Stimulated activated CD4-positive, alpha-beta T cell treated with anti-CD3 and anti-CD28 coated beads, TNF-alpha, amount 100 ng/mL, for 24 hours (primary cell): ENCODE results near the gene PHLDA2.
A peak's percentile ranks its signal among the peaks of the same experiment; 100 is the strongest.
"Not testable (repeated sequence)": the region's sequence is repeated elsewhere in the genome, so short reads cannot be mapped to it uniquely, and the experiment has no call there.

Source experiments
- DNase-seq, 3 experiments: peaks; one replicate each; pipeline ENCODE4 v3.0.0-alpha.2; 2020; ENCODE audit warnings: low read depth in 3 of 3

Gene PHLDA2

GRCh38 chr11:2945031-2945756 is 16.0 kb upstream of the PHLDA2 start:
- DNase-seq, result peak in 1 of 3 experiments; percentile 55

DNA sequence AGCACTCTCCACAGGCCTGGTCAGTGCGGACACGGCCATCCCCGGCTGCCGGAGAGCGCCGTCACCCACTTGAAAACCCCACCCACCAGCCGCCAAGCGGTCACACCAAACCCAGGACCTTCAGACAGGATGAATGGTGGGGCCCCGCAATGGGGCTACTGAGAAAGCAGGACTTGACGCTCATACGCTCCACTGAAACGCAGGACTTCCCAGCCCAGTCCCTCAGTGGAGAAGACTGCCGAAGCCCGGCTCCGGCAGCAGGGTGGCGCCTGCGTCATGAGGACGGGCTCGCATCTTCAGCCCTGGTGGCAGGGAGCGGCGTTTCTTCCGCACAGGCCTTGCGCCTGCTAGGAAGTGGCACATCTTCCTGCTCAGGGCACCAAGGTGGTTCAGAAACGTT is 15.3 kb upstream of the PHLDA2 start:
- DNase-seq, result no peak

DNA sequence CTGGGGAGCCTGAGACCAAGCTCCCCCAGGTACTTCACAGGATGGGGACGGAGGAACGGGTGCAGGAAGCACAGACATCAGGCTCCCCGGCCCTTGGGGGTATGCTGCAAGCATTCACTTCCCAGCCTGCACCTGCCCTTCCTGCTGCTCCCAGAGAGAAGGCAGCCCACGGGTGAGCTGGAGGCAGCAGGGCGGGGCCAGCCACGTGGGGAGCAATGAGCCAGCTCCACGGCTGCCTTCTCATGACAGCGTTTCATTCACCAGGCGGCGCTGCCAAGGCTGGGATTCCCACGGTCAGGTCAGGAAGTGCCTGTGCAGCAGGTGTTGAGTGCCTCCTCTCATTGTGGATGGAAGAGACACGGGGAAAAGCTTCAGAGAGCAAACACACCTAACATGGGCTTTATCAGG is 14.5 kb upstream of the PHLDA2 start:
- no peak for DNase-seq

DNA sequence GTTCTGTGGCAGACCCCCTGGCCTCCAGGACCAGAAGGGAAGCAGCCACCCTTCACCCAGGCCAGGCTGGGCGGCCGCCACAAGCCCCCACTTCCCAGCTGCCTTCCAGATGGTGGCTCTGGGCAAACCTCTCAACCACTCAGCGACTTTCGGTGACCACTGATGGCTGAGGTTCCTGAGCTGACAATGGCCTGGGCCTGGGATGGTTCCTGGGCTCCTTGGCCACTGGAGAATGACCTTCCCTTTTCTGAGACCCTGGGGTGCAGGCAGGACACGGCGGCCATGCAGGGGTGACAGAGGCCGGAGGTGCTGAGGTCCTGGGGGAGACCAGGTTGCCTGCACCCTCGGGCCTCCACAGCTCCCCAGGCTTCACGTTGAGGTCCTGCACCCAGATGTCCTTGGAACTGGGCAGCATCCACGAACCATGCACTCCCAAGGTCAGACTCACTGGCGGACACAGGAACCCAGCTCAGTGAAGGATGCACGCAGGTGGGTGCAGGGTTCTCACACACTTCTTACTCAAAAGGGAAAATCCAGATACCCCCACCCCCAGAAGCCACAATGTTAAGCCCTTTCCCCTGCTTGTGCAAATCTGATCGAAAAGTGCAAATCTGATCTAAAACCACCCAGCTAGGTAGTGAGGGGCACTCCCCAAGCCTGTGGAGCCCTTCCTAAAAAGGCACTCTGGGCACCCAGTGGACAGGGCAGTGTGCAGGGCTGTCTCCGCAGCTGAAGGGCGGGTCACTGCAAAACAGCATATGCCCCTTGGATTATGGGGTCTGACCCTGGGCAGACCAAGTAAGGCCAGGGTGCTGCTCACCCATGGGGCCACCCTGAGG is 13.9 kb upstream of the PHLDA2 start:
- no peak for DNase-seq

GRCh38 chr11:2942447-2942846 is 13.2 kb upstream of the PHLDA2 start:
- no peak for DNase-seq

DNA sequence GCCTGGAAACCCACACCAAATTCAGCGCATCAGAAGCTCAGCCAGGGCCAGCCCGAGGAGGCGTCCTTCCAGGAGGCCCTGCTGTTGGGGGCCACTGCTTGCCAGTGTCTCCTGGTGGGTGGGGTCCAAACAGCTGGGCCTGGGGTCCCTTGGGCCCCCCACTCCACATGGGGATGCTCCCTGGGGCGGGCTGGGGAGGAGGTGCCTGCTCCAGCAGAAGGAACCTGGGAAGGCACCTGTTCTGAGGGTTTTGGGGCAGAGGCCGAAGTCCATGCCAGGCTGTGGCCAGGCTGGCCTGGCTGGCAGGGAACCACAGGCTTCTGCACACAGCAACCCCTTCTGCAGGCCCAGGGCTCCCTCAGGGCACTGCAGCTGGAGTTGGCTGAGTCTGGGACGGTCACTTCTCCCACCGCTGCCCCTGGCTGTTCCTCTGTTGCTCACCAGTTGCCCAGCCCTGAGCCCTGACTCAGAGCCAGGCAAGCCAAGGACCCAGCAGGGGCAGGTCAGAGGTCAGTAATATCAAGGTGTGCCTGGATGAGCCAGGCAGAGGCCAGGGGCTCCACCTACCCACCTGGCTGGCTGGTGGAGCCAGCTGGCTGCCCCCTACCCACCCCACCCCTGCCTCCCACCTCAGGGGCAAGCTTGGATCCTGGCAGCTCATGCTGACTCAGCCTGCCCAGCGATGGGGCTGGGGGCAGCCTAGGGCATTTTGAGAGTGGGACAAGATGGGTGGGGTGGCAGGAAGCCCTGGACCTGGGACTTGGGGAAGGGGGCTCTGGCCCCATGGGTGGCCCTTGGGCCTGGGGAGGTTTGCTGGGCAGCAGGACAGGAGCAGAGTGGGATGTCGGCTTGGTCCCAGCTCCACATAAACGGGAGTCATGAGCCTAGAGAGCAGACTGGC is 12.0 kb upstream of the PHLDA2 start:
- DNase-seq, result no peak

GRCh38 chr11:2940147-2940920 is 11.1 kb upstream of the PHLDA2 start:
- DNase-seq, result peak in 1 of 3 experiments; percentile 43

DNA sequence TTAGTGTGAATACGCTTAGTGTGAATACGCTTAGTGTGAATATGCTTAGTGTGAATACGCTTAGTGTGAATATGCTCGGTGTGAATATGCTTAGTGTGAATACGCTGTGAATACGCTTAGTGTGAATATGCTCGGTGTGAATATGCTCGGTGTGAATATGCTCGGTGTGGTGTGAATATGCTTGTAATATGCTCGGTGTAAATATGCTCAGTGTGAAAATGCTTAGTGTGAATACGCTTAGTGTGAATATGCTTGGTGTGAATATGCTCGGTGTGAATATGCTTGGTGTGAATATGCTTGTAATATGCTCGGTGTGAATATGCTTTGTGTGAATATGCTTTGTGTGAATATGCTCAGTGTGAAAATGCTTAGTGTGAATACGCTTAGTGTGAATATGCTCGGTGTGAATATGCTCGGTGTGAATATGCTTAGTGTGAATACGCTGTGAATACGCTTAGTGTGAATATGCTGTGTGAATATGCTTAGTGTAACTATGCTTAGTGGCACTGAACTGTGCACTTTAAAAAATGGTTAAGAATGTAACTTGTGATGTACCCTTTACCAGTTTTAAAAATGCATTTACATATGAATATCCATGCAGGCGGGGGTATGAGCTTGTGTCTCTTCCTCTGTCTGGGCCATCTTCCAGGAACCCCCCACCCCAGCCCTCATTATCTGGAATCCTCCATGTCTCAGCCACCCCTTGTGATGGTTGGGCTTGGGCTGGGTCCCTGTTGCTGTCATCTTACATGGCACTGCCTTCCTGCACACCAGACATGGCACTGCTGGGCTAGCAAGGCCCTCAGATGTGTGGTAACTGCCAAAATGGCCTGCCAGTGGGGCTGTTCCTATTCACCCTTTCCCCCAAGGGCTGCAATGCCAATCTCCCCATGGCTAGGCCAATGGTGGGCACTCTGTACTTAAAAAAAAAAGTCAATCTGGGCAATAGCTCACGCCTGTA is 9.5 kb upstream of the PHLDA2 start:
- not testable (repeated sequence) for DNase-seq

GRCh38 chr11:2937641-2938457 is 8.6 kb upstream of the PHLDA2 start:
- not testable (repeated sequence) for DNase-seq

GRCh38 chr11:2934611-2935239 is 5.5 kb upstream of the PHLDA2 start:
- no peak for DNase-seq

DNA sequence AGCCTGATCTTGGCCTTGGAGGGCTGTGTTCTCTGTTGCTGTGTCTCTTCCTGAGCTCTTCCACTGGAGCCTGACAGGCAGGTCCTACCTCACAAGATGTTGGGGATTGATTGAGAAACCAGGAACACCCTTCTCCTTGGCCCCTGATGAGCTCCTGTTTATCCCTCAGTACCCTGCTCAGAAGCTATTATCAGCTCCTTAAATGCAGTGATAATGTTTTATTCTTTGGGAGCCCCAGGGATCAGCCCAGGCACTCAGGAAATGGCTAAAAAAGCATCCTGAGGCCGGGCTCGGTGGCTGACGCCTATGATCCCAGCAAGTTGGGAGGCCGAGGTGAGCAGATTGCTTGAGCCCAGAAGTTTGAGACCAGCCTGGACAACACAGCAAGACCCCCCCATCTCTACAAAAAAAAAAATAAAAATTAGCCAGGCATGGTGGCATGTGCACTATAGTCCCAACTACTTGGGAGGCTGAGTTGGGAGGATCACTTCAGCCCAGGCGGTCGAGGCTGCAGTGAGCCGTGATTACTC is 4.9 kb upstream of the PHLDA2 start:
- DNase-seq, result no peak

DNA sequence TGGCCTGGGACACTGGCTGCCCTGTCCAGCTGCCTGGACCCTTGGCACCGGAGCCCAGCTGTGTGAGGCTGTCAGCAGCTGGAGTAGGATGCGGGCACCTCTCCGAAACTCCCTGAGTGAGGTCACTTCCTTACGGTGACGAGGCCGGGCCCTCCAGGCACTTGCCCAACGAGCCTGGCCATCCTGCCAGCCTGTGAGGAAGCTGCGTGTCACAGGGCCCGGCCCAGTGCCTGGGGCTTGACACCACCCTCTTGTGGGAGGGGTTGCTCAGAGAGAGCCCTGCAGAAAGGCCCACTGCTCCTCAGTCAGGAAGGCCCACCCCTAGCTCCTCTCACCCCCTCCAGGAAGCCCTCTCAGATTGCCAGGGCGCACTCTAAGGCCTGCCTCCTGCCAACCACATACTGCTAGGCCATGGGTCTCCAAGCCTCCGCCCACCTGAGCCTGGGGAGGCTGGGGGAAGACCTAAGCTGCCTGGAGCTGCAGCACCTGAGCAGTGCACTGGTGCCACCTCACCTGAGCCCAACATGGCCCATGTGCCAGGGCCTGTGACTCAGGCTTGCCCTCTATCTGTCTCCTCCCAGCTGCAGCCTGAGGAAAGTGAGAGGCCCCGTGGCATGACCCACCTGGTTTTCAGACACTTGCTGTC is 4.3 kb upstream of the PHLDA2 start:
- peak in 1 of 3 experiments; percentile 35 for DNase-seq

- DNase-seq, result no peak
Measured at GRCh38 chr11:2932850-2933251, 3.6 kb upstream of the PHLDA2 start.

GRCh38 chr11:2931771-2932738 is 2.8 kb upstream of the PHLDA2 start:
- DNase-seq, result no peak

DNA sequence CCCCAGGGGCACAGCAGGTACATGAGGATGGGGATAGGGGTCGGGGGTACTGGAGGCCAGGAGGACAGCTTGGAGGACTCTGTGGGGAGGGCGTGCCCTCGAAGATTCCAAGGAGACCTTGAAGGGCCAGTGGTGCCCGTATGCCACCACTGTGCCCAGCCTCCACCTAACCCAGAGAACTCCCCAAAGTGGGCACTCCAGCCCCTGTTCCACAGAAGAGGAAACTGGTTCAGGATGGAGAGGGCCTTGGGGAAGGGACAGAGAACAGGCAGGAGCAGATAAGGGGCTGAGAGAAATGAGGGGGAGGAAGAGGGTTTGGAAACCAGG is 2.2 kb upstream of the PHLDA2 start:
- DNase-seq, result no peak

- DNase-seq, result peak in 1 of 3 experiments; percentile 35
Measured at GRCh38 chr11:2930704-2931419, 1.6 kb upstream of the PHLDA2 start.
